NCI-H510A (cell line): ENCODE results near the gene SYTL1.

Experiments used
- DNase-seq: peaks from one replicate; lab custom pipeline; 2025; lab: John Stamatoyannopoulos, UW

The SYTL1 gene

GRCh38 chr1:27318136-27318535 lies 23.7 kb upstream of the SYTL1 start:
- no peak for DNase-seq

- no peak for DNase-seq
These were observed 23.2 kb upstream of the SYTL1 start for GRCh38 chr1:27318596-27318995.

GRCh38 chr1:27321813-27322568 lies 19.8 kb upstream of the SYTL1 start, which contains the start of gene TMEM222:
Gene TMEM222, plus strand, starts transcription at chr1:27322163. Its CDS starts 35 bp downstream, at chr1:27322198.
- peak; percentile 96 for DNase-seq

GRCh38 chr1:27322569-27323240 lies 19.1 kb upstream of the SYTL1 start:
- DNase-seq: no peak

- DNase-seq: no peak
These were observed 16.5 kb upstream of the SYTL1 start for GRCh38 chr1:27325286-27325685.

GRCh38 chr1:27327964-27328363 lies 13.9 kb upstream of the SYTL1 start:
- no peak for DNase-seq

- no peak for DNase-seq
These were observed 11.0 kb upstream of the SYTL1 start for GRCh38 chr1:27330786-27331185.

- no peak for DNase-seq
These were observed 10.4 kb upstream of the SYTL1 start for GRCh38 chr1:27331426-27331825.

- no peak for DNase-seq
These were observed 9.9 kb upstream of the SYTL1 start for GRCh38 chr1:27331922-27332321.

- no peak for DNase-seq
These were observed 9.1 kb upstream of the SYTL1 start for GRCh38 chr1:27332536-27333281.

GRCh38 chr1:27333717-27334279 lies 8.0 kb upstream of the SYTL1 start:
- no peak for DNase-seq

- DNase-seq: no peak
These were observed 6.1 kb upstream of the SYTL1 start for GRCh38 chr1:27335506-27336422.

GRCh38 chr1:27336756-27337155 lies 5.1 kb upstream of the SYTL1 start:
- no peak for DNase-seq

- DNase-seq: no peak
These were observed 3.1 kb upstream of the SYTL1 start for GRCh38 chr1:27338751-27339150.

- no peak for DNase-seq
These were observed 2.6 kb upstream of the SYTL1 start for GRCh38 chr1:27339213-27339612.

- DNase-seq: no peak
These were observed 562 bp downstream of the SYTL1 start for GRCh38 chr1:27342391-27342777.

GRCh38 chr1:27342778-27343638 lies 1.2 kb downstream of the SYTL1 start:
- peak; percentile 78 for DNase-seq

GRCh38 chr1:27343639-27344025 lies 1.8 kb downstream of the SYTL1 start:
- DNase-seq: no peak

- DNase-seq: no peak
These were observed 3.5 kb downstream of the SYTL1 start for GRCh38 chr1:27345272-27345671.

- no peak for DNase-seq
These were observed 4.5 kb downstream of the SYTL1 start for GRCh38 chr1:27346357-27346756.
